Gastrocnemius medialis (tissue), 4 donors: Measurements from ENCODE around the gene BAHCC1. TPM values are rescaled to one million over a fixed set of nuclear protein-coding genes. Genes with fewer than 3 reads are reported as not detected.
"Not testable (repeated sequence)": the region's sequence is repeated elsewhere in the genome, so short reads cannot be mapped to it uniquely, and the experiment has no call there.

Experiments
- ATAC-seq, 2 donors: fragments of 150-250 bp; one replicate each; pipeline ENCODE4 v1.9.1; 2016
- DNase-seq, 2 donors: peaks; one replicate each; pipeline ENCODE4 v3.0.0-alpha.2; 2019
- H3K27ac ChIP-seq, 4 donors: fragments of 200-600 bp; sonication (generic); 1 replicate in 1 of 4; 2 replicates in 3 of 4; pipeline ENCODE4 v1.5.1; 2016 to 2018; ENCODE audit warnings: mild to moderate bottlenecking in 2 of 4, moderate library complexity in 1 of 4
- H3K27me3 ChIP-seq, 3 donors: fragments of 200-600 bp; sonication (generic) in 2 of 3; 1 replicate in 1 of 3; 2 replicates in 2 of 3; pipeline versions ENCODE4 v1.5.1 to v1.6.0; 2016 to 2019; ENCODE audit warnings: mild to moderate bottlenecking in 1 of 3, moderate library complexity in 1 of 3
- H3K36me3 ChIP-seq, 2 donors: fragments of 200-600 bp; sonication (generic) in 1 of 2; one replicate each; pipeline ENCODE4 v1.5.1; 2017 to 2018
- H3K4me1 ChIP-seq, 2 donors: fragments of 200-600 bp; sonication (generic) in 1 of 2; one replicate each; pipeline ENCODE4 v1.5.1; 2016 to 2017; ENCODE audit warnings: mild to moderate bottlenecking in 2 of 2
- H3K4me3 ChIP-seq, 4 donors: fragments of 200-600 bp; sonication (generic) in 3 of 4; 1 replicate in 1 of 4; 2 replicates in 3 of 4; pipeline ENCODE4 v1.5.1; 2016 to 2019; ENCODE audit warnings: mild to moderate bottlenecking in 2 of 4
- H3K9me3 ChIP-seq, 3 donors: fragments of 200-600 bp; sonication (generic) in 2 of 3; 1 replicate in 1 of 3; 2 replicates in 2 of 3; pipeline ENCODE4 v1.5.1; 2016 to 2019
- CTCF ChIP-seq, 5 experiments: fragments of 450-650 bp in 3 of 5; fragments of 200-600 bp in 2 of 5; sonication (generic) in 2 of 5; IDR thresholded peaks in 4 of 5; conservative IDR thresholded peaks in 1 of 5; 1 replicate in 4 of 5; 2 replicates in 1 of 5; pipeline ENCODE4 v1.5.1; 2016 to 2019; ENCODE audit warnings: antibody characterized with exemption in 5 of 5, mild to moderate bottlenecking in 3 of 5, moderate library complexity in 3 of 5
- POLR2A ChIP-seq, 2 donors: fragments of 450-650 bp; IDR thresholded peaks; one replicate each; pipeline ENCODE4 v1.6.1; 2017; ENCODE audit warnings: antibody characterized with exemption in 2 of 2, mild to moderate bottlenecking in 2 of 2, moderate library complexity in 2 of 2
- in situ Hi-C, 4 donors: fragments of 200-750 bp; cut with MboI; loops; one replicate each; pipeline versions ENCODE4 v1.15.0 to v1.8.0; 2017; ENCODE audit warnings: low sequenced_read_pairs in 4 of 4
- intact Hi-C: fragments of 100-400 bp; cut with DNase I; formaldehyde crosslinking; loops from one replicate; pipeline ENCODE4 v1.15.1; 2023; ENCODE audit warnings: low total_unique reads
- total RNA-seq, 4 donors: library from RNA; depleted of rRNA; stranded (reverse); fragments of >200 nt; gene quantifications; one replicate each; pipeline versions ENCODE4 v1.1.0 to v1.2.3, GENCODE V29; 2016

Gene BAHCC1
- total RNA-seq, 4 donors from 2014 or later: 2.5 to 8.4 (median 5.8) TPM

GRCh38 chr17:81423698-81424071, 28.4 kb downstream of the BAHCC1 start:
- Histone ChIP-seq H3K27ac (peak overlapping the region; percentile 47 to 76 (median 56)), H3K27me3 (no peaks in the 10 kb centered on the region), H3K4me1 (peaks cover 68% of the 10 kb centered on the region in 2 donors), H3K4me3 (no peak overlapping the region), H3K9me3 (no peaks in the 10 kb centered on the region), H3K36me3 (no peaks in the 10 kb centered on the region)
- in situ Hi-C loops (no loop called here), intact Hi-C loops (no loop called here)
- ATAC-seq: no peak
- TF ChIP-seq CTCF (IDR thresholded peaks at IDR 0.05 in 4 of 5, conservative IDR thresholded peaks at IDR 0.05 in 1 of 5) (no peak), POLR2A (IDR thresholded peaks at IDR 0.05) (no peak)
- DNase-seq: no peak

- intact Hi-C loops: no loop called here
- ATAC-seq (no peak), DNase-seq (no peak)
- peak overlapping the region in 1 of 4 donors; percentile 47 for H3K27ac ChIP-seq
- H3K4me3 ChIP-seq: no peak overlapping the region
- in situ Hi-C loops: no loop called here
- TF ChIP-seq CTCF (IDR thresholded peaks at IDR 0.05 in 4 of 5, conservative IDR thresholded peaks at IDR 0.05 in 1 of 5) (no peak), POLR2A (IDR thresholded peaks at IDR 0.05) (no peak)
- peaks cover 68% of the 10 kb centered on the region in 2 donors for H3K4me1 ChIP-seq
- H3K27me3 ChIP-seq: no peaks in the 10 kb centered on the region
- no peaks in the 10 kb centered on the region for H3K9me3 ChIP-seq
- no peaks in the 10 kb centered on the region for H3K36me3 ChIP-seq
Observed at GRCh38 chr17:81424151-81425017, 29.1 kb downstream of the BAHCC1 start.

DNA sequence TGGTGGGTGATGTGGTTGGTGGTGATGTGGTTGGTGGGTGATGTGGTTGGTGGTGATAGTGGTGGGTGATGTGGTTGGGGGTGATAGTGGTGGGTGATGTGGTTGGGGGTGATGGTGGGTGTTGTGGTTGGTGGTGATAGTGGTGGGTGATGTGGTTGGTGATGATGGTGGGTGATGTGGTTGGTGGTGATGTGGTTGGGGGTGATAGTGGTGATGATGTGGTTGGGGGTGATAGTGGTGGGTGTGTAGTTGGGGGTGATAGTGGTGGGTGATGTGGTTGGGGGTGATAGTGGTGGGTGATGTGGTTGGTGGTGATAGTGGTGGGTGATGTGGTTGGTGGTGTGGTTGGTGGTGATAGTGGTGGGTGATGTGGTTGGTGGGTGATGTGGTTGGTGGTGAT, 29.8 kb downstream of the BAHCC1 start:
- H3K4me3 ChIP-seq, H3K27me3 ChIP-seq, intact Hi-C loops, H3K36me3 ChIP-seq, DNase-seq, in situ Hi-C loops, H3K27ac ChIP-seq, ATAC-seq, H3K9me3 ChIP-seq: not testable (repeated sequence)
- H3K4me1 ChIP-seq: peaks cover 70% of the 10 kb centered on the region in 2 donors

GRCh38 chr17:81425716-81426392, 30.6 kb downstream of the BAHCC1 start:
- H3K4me1 ChIP-seq: peaks cover 68 to 70% of the 10 kb centered on the region in 2 donors
- ATAC-seq, H3K9me3 ChIP-seq, H3K4me3 ChIP-seq, H3K27ac ChIP-seq, H3K27me3 ChIP-seq, in situ Hi-C loops, DNase-seq, H3K36me3 ChIP-seq: not testable (repeated sequence)
- intact Hi-C loops: loop anchor here (2.0 kb wide), 1 partner anchor 31 kb away; the partner anchor contains the start of gene BAHCC1

- in situ Hi-C loops (no loop called here), intact Hi-C loops (loop anchor here (2.0 kb wide), 1 partner anchor 32 kb away; the partner anchor contains the start of gene BAHCC1)
- peaks cover 61 to 62% of the 10 kb centered on the region in 2 donors for H3K4me1 ChIP-seq
- DNase-seq (no peak), ATAC-seq (no peak)
- no peaks in the 10 kb centered on the region for H3K9me3 ChIP-seq
- H3K27ac ChIP-seq: peak overlapping the region; percentile 44 to 94 (median 85)
- no peak overlapping the region for H3K4me3 ChIP-seq
- TF ChIP-seq CTCF (IDR thresholded peaks at IDR 0.05 in 4 of 5, conservative IDR thresholded peaks at IDR 0.05 in 1 of 5) (no peak), POLR2A (IDR thresholded peaks at IDR 0.05) (no peak)
- H3K27me3 ChIP-seq: no peaks in the 10 kb centered on the region
- H3K36me3 ChIP-seq: no peaks in the 10 kb centered on the region
Observed at GRCh38 chr17:81426393-81427172, 31.3 kb downstream of the BAHCC1 start.
